Transverse colon (tissue), 4 donors: ENCODE results near the gene CFAP107. TPM values are rescaled to one million over a fixed set of nuclear protein-coding genes. Genes with fewer than 3 reads are reported as not detected.
"Not testable (repeated sequence)": the region's sequence is repeated elsewhere in the genome, so short reads cannot be mapped to it uniquely, and the experiment has no call there.

Experiments
- DNase-seq: peaks from one replicate; pipeline ENCODE4 v3.0.0-alpha.2; 2019
- H3K27ac ChIP-seq, 4 donors: fragments of 200-600 bp; sonication (generic); 2 replicates each; pipeline ENCODE4 v1.5.1; 2016 to 2018; ENCODE audit warnings: inconsistent platforms in 4 of 4
- H3K27me3 ChIP-seq: fragments of 200-600 bp; sonication (generic); 2 replicates; pipeline ENCODE4 v1.5.1; 2017; ENCODE audit warnings: inconsistent platforms
- H3K36me3 ChIP-seq, 4 donors: fragments of 200-600 bp; sonication (generic); 2 replicates each; pipeline ENCODE4 v1.5.1; 2017 to 2019; ENCODE audit warnings: inconsistent platforms in 4 of 4
- H3K4me1 ChIP-seq, 4 donors: fragments of 200-600 bp; sonication (generic); 2 replicates each; pipeline ENCODE4 v1.5.1; 2017 to 2020; ENCODE audit warnings: inconsistent platforms in 4 of 4
- H3K4me3 ChIP-seq, 4 donors: fragments of 200-600 bp; sonication (generic); 1 replicate in 1 of 4; 2 replicates in 3 of 4; pipeline versions ENCODE4 v1.5.1 to v1.6.1; 2017 to 2019; ENCODE audit warnings: inconsistent platforms in 4 of 4
- H3K9me3 ChIP-seq, 2 donors: fragments of 200-600 bp; sonication (generic); 2 replicates each; pipeline ENCODE4 v1.5.1; 2017 to 2019; ENCODE audit warnings: inconsistent platforms in 2 of 2
- EP300 ChIP-seq: sonication (generic); formaldehyde crosslinking; IDR thresholded peaks from one replicate; pipeline ENCODE4 v1.6.1; 2017; ENCODE audit warnings: antibody characterized with exemption, low read depth
- POLR2A ChIP-seq: fragments of 450-650 bp; IDR thresholded peaks from one replicate; pipeline ENCODE4 v1.6.1; 2016; ENCODE audit warnings: antibody characterized with exemption, mild to moderate bottlenecking, moderate library complexity
- POLR2AphosphoS5 ChIP-seq, 3 donors: sonication (generic); formaldehyde crosslinking; IDR thresholded peaks; one replicate each; pipeline ENCODE4 v1.6.1; 2016; ENCODE audit warnings: antibody characterized with exemption in 3 of 3
- WGBS, 2 donors: methylation state at CpG; one replicate each; pipeline ENCODE4 v1.1.5; 2018; ENCODE audit warnings: low coverage in 1 of 2; 5-methylcytosine and 5-hydroxymethylcytosine counted together
- in situ Hi-C, 4 donors: fragments of 200-750 bp; cut with MboI; loops; one replicate each; pipeline versions ENCODE4 v1.15.0 to v1.15.1; 2017; ENCODE audit warnings: low sequenced_read_pairs in 3 of 4, low pct_ligation_motif_present in 1 of 4, low pct_unique_long_range_greater_than_20kb in 1 of 4
- intact Hi-C: fragments of 100-400 bp; cut with DNase I; formaldehyde crosslinking; loops from one replicate; pipeline ENCODE4 v1.15.1; 2023; ENCODE audit warnings: low total_unique reads
- total RNA-seq, 4 donors: library from RNA; depleted of rRNA; stranded (reverse); fragments of >200 nt; gene quantifications; one replicate each; pipeline ENCODE4 v1.1.0, GENCODE V29; 2016
- TF ChIP-seq, protein P1 (sequence below), 5 experiments: fragments of 200-600 bp in 3 of 5; fragments of 450-650 bp in 2 of 5; sonication (generic) in 3 of 5; IDR thresholded peaks; 1 replicate in 2 of 5; 2 replicates in 3 of 5; pipeline ENCODE4 v1.5.1; 2016 to 2017; ENCODE audit warnings: antibody characterized with exemption in 5 of 5, inconsistent platforms in 3 of 5, mild to moderate bottlenecking in 2 of 5, moderate library complexity in 1 of 5

CFAP107 gene
- total RNA-seq, 4 donors from 2014 or later: not detected

GRCh38 chr1:12730156-12730555 lies 15.8 kb upstream of the CFAP107 start:
- Histone ChIP-seq H3K27me3 (peaks cover 2% of the 10 kb centered on the region), H3K36me3 (no peaks in the 10 kb centered on the region), H3K9me3 (peaks cover 15 to 20% of the 10 kb centered on the region in 2 donors), H3K27ac (no peak overlapping the region), H3K4me1 (no peaks in the 10 kb centered on the region), H3K4me3 (no peak overlapping the region)
- intact Hi-C loops (no loop called here), in situ Hi-C loops (no loop called here)
- DNase-seq: no peak
- no peak for TF ChIP-seq POLR2A
- no peak for TF ChIP-seq POLR2AphosphoS5 (IDR thresholded peaks at IDR 0.05)
- TF ChIP-seq EP300: no peak
- TF ChIP-seq, protein P1, sequence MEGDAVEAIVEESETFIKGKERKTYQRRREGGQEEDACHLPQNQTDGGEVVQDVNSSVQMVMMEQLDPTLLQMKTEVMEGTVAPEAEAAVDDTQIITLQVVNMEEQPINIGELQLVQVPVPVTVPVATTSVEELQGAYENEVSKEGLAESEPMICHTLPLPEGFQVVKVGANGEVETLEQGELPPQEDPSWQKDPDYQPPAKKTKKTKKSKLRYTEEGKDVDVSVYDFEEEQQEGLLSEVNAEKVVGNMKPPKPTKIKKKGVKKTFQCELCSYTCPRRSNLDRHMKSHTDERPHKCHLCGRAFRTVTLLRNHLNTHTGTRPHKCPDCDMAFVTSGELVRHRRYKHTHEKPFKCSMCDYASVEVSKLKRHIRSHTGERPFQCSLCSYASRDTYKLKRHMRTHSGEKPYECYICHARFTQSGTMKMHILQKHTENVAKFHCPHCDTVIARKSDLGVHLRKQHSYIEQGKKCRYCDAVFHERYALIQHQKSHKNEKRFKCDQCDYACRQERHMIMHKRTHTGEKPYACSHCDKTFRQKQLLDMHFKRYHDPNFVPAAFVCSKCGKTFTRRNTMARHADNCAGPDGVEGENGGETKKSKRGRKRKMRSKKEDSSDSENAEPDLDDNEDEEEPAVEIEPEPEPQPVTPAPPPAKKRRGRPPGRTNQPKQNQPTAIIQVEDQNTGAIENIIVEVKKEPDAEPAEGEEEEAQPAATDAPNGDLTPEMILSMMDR (IDR thresholded peaks at IDR 0.05): no peak
- 76 to 100% methylated on average over 1 of the region's 1 CpG for WGBS, 2 donors

GRCh38 chr1:12731084-12731483 lies 14.9 kb upstream of the CFAP107 start:
- H3K36me3 ChIP-seq, in situ Hi-C loops, H3K27ac ChIP-seq, H3K4me1 ChIP-seq, H3K4me3 ChIP-seq, H3K27me3 ChIP-seq, intact Hi-C loops, DNase-seq: not testable (repeated sequence)
- H3K9me3 ChIP-seq: peaks cover 15 to 20% of the 10 kb centered on the region in 2 donors
- 75 to 76% methylated on average over 2 of the region's 2 CpGs for WGBS, 2 donors

DNA sequence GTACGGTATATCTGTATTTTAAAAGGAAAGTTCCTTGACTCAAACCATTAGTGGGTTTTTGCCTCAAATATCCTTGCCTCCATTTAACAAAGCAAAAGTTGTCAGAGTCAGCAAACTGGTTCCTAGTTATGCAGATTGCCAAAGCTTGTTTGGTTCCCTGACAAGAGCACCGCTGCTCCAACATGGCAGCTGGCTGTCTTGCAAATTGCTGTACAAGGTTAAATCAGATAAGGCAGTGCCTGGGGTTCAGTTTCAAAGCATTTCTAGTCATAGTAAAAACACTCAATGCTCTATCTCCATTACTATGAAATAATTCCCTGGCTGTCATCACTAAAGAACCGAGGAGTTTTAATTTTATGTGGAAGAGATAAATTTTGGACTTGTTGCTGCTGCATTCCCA lies 11.3 kb upstream of the CFAP107 start:
- TF ChIP-seq POLR2AphosphoS5 (IDR thresholded peaks at IDR 0.05): no peak
- TF ChIP-seq POLR2A: no peak
- no peak for TF ChIP-seq EP300
- TF ChIP-seq, protein P1 (IDR thresholded peaks at IDR 0.05): no peak

GRCh38 chr1:12738934-12739333 lies 7.1 kb upstream of the CFAP107 start:
- intact Hi-C loops: no loop called here
- Histone ChIP-seq H3K9me3 (no peaks in the 10 kb centered on the region), H3K36me3 (no peaks in the 10 kb centered on the region), H3K27me3 (peaks cover 20% of the 10 kb centered on the region), H3K4me3 (no peak overlapping the region), H3K4me1 (no peaks in the 10 kb centered on the region), H3K27ac (no peak overlapping the region)
- DNase-seq: no peak
- in situ Hi-C loops: no loop called here
- TF ChIP-seq POLR2A (no peak), POLR2AphosphoS5 (IDR thresholded peaks at IDR 0.05) (no peak), EP300 (no peak)
- TF ChIP-seq, protein P1 (IDR thresholded peaks at IDR 0.05): no peak
- 40 to 100% methylated on average over 1 of the region's 1 CpG for WGBS, 2 donors

More for the DNA sequence above, 11.3 kb upstream of the CFAP107 start:
- DNase-seq: no peak
- Histone ChIP-seq H3K27me3 (peaks cover 20% of the 10 kb centered on the region), H3K4me3 (no peak overlapping the region), H3K4me1 (no peaks in the 10 kb centered on the region), H3K9me3 (peaks cover 12 to 13% of the 10 kb centered on the region in 2 donors), H3K27ac (no peak overlapping the region), H3K36me3 (no peaks in the 10 kb centered on the region)
- 69 to 87% methylated on average over 2 to 3 of the region's 3 CpGs for WGBS, 2 donors
- intact Hi-C loops: no loop called here
- in situ Hi-C loops: no loop called here

- no peak for DNase-seq
- TF ChIP-seq POLR2A: no peak
- TF ChIP-seq POLR2AphosphoS5 (IDR thresholded peaks at IDR 0.05): no peak
- TF ChIP-seq, protein P1 (IDR thresholded peaks at IDR 0.05): no peak
- no peak for TF ChIP-seq EP300
- peaks cover 20% of the 10 kb centered on the region for H3K27me3 ChIP-seq
- no peaks in the 10 kb centered on the region for H3K4me1 ChIP-seq
- intact Hi-C loops: no loop called here
- in situ Hi-C loops: no loop called here
- H3K4me3 ChIP-seq: no peak overlapping the region
- H3K27ac ChIP-seq: no peak overlapping the region
- WGBS, 2 donors: 68 to 75% methylated on average over 5 of the region's 5 CpGs
- no peaks in the 10 kb centered on the region for H3K9me3 ChIP-seq
- no peaks in the 10 kb centered on the region for H3K36me3 ChIP-seq
These were observed 6.4 kb upstream of the CFAP107 start for GRCh38 chr1:12739613-12740012.
